Measurements from ENCODE around the gene DIAPH2.
"Not testable (repeated sequence)": the region's sequence is repeated elsewhere in the genome, so short reads cannot be mapped to it uniquely, and the experiment has no call there.

DIAPH2 gene

DNA sequence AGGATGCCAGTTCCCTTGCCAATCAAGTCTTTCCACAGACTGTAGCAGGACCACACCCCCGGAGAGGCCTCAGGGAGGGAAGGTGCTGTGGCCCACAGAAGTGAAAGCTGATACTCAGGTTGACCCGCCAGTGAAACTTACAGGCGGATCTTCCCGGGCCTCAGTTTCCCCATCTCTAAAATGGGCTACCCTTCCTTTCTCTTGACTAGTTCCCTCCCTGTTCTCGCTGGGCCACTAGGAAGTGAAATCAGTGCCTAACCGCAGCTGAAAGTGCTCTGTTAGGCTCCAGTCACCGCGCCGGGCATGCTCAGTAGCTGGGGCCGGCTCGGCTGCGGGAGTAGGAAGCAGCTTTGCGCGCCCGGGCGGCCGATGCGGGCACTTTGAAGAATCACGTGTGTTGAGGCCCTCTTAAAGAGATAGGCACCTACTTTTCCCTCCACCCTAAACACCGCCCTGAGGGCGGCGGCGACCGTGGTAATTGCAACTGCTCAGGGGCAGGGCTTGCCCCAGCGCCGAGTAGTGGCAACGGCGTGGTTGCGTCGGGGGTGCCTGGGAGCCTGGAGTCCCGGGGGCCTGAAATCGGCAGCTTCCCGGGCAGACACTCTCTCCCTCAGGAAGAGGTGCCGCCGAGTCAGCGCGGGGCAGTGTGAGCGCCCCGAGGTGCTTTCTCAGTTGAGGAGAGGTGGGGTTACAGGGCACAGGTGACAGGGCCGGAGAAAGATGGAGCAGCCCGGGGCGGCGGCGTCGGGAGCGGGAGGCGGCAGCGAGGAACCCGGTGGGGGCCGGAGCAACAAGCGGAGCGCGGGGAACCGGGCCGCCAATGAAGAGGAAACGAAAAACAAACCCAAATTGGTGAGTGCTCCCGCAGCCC is at the start of gene DIAPH2:
Gene DIAPH2 (plus strand): TSS at position 504 of the 871 bp plus-strand sequence.
- FAIRE-seq = no peak

DNA sequence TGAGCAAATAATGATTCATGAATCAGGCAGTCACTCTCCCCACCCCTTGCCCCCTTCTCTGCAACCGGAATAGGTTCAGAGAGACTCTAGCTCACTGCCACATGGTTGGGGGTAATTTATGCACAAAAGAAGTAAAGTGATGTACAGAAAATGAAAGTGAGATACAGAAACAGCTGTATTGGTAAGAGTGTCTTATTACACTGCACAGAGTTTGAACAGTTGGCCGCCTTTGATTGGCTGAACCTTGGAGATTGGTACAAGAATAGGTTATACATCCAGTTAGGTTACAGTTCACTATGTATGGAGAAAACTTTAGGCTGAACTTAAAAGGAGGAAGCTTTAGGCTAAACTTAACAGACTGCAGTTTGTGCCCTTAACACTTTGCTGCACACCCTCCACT is 34.6 kb upstream of the DIAPH2 start:
- no peak for FAIRE-seq

DNA sequence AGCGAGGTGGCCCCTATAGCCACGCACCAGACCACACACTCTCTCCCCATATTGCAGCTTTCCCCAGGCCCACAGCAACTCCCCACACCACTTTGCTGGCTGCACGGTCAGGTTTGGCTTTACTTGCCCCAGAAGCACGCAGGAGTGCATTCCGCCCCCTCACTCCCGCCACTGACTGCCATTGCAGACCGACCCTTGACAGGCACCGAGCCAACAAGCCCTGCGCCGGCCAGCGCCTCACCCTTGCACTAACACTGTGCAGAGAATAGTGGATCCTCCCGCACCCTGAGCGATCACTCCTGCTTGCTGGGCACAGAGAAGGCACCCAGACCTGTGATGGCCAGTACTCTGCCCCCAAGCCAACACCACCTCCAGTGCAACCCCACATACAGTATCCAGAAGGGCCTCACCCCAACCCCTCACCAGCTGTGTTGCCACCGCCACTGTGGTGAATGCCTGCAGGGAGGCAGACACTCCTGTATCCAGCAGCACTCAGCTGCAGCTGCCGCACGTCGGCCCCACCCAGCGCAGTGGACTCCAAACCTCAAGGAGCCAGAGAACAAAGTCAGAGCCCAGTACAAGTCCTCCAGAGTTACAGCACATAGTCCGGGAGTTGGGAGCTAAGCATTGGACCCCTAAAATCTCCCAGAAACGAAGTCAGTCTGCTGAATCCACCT is 28.6 kb upstream of the DIAPH2 start:
- no peak for FAIRE-seq

DNA sequence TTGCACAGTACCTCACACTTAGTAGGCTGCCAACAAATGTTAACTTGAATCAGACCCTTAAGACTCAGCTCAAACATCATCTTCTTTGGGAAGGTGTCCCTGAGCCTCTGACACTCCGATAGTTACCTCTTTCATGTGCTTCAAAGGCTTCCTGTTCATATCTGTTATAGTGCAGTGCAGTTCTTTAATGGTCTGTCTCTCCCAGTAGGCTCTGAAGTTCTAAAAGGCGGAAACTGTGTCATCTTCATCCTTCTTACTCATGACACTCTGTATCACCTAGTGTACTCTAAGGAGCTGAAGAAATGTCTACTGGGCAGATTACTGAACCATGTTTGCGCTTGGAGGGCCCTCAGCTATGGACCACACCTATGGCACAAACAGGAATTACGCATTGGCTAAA is 2.1 kb upstream of the DIAPH2 start:
- no peak for FAIRE-seq

DNA sequence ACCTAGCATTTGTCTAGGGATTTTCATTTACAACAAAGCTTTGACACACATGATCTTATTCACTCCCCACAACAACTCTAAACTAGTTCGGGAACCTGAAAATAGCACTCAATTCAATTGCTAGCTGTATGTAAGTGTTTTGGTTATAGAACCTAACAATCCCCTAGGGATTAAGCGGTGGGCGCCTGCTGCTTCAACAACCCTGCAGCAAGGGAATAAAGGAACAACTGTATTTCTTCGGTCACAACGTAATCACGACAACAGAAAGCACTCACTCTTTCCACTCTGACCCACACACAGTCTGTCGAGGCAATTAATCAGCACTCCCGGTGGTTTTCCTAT is 674 bp upstream of the DIAPH2 start:
- FAIRE-seq = no peak

DNA sequence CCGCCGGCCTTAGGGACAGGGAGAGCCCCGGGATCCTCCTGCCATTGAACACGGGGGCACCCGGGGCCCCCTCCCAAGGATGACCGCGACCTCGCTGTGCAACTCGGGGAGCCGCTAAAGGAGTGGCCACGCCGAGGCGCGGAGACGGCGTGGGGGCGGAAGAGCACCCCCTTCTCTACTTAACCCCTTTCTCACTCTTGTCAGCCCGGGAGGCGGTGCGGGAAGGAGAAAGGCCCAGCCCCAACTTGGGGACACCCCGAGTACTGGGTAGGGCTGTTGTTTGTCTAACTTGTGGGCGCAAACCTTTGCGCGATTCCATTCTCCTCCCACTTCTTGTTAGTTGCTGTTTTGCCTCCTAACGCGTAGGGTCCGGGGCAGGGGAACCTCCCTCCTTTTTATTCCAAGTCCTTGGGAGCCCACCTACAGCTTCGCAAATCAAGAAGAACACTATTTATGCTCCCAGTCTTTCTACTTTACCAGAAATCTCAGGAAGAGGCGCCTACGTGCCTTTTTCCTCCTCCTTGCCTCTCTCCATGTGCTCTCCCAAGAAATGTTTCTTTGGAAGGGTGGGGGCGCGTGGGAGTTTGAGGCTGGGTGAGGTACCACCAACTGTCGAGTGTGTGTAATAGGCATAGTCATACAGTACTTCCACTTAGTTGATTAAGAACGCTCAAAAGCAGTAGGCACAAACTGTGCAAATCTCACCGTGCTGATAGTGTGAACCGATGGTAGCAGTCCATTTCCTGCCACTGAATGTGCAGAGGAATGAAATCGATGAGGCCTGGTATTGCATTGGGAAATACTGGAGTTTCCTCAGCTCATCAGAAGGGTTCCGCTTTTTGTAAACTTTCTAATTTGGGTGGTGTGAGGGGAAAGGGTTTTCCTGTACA is 813 bp downstream of the DIAPH2 start:
- FAIRE-seq = no peak

DNA sequence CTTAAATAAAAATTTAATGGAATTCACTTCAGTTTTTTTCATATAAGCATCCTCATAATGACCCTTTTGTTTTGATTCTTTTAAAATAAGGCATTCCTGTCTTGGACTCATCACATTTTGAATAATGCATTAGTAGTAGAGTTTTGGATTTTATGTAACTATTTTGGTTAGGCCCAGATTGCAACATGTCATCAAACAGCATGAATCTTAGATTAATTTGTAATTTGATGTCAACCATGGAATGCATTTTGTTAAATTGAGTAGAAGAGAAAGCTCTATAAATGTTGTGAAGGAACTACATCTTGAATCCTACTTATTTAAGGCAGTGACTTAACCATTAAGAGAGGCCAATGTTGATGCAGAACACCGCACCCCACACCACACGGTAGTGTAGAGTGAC is 3.1 kb downstream of the DIAPH2 start:
- peak; percentile 86 for FAIRE-seq

DNA sequence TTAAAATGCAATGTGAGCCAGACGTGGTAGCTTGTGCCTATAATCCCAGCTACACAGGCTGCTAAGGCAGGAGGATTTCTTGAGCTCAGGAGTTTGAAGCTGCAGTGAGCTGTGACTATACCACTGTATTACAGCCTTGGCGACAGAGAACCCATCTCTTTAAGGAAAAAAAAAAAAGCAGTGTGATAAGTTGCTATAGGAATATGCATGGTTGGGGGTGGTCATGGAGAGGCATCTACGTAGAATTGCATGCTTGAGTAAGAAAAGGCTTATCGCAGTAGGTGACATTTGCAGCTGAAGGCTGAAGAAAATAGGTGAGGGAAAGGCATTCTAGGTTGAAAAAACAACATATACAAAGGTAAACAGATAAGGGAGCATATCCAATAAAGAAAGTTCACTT is 4.1 kb downstream of the DIAPH2 start:
- no peak for FAIRE-seq

DNA sequence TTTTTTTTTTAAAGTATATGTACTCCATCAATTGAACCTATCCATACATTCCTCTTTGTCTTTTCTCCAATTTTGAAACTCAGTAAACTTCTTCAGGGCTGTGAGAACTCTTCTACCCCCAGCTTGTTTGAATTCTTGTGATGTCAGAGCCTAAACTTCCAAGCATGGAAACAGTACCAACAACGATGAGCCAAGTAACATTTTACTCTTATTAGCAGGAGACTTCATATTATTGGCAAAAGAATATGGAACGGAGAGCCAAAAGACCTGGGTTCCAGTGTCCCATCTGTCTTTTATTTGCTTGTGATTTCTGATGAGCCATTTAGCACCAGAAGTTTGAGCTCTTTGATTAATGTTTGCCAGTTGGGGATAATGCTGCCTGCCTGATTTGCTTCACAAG is 5.3 kb downstream of the DIAPH2 start:
- FAIRE-seq = no peak

DNA sequence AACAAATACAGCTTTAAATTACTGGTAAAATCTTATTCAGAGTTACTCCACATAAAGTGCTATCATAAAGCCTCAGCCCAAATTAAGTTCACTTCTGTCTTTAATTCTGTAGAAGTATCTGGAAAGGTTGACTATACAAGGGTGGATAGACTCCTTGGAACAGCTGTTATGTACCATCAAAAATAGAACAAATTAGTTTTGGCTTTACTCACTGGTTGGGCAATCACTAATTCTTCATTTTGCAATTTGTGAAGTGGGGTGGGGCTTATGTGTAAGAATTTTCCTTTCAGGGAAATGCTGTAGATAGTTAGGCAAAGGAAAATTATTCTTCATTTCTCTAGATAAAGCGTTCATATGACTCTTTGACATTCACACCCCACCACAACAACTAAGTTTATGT is 7.8 kb downstream of the DIAPH2 start:
- peak; percentile 69 for FAIRE-seq

DNA sequence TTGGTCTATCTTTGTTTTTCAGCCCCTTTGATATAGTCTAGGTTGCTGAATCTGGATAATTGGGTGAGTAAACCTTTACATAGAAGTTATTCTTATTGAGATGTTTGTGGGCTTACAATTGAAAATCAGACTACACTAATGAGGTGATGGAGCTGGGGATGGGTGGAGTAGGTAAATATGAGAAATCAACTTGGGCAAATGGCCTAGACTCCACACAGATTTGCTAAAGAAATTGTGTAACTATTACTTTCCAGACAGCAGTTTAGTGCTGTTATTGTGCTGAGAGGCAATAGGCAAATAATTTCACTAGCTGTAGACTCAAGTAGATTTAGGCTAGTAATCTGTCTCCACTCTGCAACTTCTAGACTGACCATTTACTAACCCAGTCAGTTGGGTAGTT is 8.2 kb downstream of the DIAPH2 start:
- no peak for FAIRE-seq

DNA sequence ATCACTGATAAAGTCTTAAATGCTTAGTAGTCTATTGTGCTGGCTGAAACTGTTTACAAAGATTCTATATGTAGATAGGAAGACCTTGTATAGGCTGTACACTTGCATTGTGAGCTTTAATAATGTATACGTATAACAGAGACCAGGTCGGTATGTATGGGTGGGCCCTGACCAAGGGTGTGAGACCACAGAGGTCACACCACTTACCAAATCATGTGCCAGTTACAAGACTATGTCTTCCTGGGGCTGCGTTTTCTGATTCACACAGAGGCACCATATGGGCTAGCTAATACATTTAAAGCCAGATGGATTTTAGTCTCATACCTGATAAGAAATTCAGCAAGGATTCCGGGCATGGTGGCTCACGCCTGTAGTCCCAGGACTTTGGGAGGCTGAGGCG is 8.8 kb downstream of the DIAPH2 start:
- FAIRE-seq = no peak

DNA sequence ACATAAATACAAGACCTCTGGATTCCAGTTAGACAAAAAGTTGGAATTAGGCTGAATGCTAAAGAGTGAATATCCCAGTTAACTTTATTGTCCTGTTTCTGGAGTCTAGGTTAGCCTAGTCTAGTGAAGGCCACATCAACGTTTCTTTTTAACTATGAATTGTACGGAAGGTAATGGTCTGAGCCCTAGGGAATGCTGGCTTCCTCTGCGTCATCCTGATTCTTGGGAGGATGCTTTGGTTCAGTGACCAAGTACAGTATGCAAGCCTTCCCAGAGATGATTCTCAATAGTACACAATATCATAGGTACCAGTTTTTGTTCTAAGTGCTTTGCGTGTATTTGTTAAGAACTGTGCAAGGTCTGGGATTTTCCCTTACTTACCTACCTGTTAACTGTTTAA is 11.8 kb downstream of the DIAPH2 start:
- FAIRE-seq = no peak

DNA sequence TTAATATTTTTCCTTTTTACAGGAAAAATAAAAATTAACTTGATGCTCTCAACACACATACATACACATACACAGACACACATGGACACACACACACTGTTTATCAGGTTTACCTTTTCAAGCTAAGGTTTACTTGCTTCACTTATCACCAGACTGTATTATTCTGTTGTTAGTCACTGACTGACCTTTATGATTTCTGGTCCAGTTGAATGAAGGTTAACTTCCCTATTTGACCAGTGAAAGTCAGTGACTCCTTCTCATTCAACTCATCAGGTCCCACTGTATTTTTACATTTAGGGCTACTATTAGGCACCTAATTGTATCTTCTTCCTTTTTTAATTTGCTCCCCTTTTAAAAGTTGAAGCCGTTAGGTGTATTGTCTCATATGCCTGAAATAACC is 16.0 kb downstream of the DIAPH2 start:
- no peak for FAIRE-seq

DNA sequence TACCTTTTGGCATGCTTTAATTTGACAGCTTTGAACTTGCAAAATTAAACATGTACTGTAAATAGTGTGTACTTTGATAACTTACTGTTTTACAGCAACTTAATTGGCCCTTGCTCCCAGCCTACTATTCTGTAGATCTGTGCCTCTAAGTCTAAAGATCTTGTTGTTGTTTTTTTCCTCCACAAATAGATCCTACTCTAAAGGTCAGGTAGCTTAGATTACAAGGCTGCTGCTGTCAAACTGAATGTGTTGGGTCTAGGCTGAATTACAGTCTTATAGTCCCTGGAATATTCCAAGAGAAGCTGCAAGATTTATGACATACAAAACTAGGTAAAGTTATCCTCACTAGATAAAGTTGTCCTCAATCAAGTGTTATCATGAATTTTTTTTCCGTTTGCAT is 18.7 kb downstream of the DIAPH2 start:
- no peak for FAIRE-seq

DNA sequence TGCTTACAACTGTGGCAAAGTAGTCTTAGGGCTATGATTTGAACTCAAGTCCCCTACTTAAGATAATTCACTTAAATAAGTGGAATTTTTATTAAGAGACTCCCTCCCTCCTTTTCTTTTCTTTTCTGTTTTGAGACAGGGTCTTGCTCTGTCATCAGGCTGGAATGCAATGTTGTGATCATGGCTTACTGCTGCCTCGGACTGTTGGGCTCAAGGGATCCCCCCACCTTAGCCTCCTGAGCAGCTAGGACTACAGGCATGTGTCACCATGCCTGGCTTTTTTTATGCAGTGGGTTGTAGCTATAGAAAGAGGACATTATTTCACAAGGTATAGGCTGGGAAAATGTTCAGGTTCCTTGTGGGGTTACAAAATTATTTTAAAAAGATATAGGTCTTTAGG is 19.2 kb downstream of the DIAPH2 start:
- no peak for FAIRE-seq

DNA sequence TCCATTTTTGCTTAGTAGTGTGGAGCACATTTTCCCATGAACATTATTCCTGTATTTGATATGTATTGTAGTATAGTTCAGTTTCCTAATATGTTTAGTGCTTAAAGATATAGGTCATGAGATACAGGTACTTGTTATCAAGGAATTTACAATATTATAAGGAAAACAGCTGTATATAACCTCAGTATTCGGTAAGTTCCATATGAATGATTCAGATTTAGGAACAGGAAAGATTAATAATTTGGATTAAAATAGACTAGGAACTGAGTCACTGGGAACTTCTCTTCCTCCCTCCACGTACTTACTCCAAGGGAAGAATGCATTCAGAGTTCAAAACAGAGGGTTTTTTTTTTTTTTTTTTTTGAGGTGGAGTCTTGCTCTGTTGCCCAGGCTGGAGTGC is 20.0 kb downstream of the DIAPH2 start:
- no peak for FAIRE-seq

DNA sequence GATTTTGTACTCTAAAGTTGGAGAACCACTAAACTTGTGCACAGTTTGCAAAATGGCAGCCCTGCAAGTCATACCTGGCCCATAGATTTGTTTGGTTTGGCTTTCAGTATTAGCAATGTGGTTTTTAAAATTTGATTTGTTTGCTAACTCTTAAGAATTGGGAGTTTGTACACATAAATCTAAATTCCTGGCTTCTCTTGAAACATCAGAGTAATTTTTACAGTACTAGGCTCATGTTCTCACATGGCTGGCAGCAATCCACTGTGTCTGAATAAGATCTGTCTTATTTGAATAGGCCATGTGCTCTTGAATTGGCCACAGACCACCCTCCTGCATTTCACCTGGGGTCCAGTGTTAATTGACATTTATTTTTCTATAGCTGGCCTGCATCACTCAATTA is 21.3 kb downstream of the DIAPH2 start:
- FAIRE-seq = no peak

DNA sequence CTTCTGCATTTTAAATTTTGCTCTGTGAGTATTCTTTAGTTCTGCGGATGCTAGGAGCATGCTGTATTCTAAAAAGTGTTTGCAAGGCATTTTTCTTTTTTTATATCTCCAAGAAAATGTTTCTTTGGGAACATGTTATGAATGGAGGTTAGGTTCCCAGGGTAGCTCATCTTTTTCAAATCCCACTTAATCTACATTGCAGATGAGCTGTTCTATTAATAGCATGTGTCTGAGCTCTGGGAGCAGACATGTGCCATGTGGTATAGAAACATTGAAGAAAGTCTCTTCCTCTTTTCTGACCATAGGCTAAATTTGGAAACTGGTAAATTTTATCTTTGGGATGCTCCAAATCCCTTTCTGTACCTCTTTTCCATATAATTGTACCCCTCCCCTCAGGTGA is 23.2 kb downstream of the DIAPH2 start:
- no peak for FAIRE-seq

DNA sequence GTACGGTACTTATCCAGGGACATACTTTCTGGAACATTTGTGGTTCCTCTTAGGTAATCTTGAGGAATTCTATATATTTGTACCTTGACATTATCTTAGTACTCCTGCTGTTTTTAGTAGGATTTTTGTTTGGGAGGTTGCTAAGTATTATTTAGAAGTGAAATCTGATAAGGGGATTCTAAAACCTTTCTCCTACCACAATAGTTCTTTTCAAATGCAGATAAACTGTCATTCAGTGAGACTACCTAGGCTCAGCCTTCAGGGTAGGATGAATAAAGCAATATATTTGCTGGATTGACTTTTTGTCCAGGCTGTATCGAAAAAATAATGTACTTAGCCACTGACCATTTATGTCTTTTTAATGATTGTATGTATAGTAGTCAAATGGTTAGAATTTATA is 25.4 kb downstream of the DIAPH2 start:
- no peak for FAIRE-seq

DNA sequence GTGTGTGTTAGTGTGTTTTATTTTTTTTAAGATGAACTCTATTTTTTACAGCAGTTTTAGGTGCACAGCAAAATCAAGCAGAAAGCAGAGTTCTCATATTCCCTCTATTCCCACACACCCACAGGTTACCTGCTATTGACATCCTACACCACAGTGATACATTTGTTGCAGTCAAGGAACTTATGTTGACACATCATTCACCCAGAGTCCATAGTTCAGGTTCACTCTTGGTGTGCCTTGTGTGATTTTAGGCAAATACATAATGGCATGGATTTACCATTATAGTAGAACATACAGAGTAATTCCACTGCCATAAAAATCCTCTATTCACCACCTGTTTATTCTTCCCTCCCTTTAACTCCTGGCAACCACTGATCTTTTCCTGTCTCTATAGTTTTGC is 28.7 kb downstream of the DIAPH2 start:
- FAIRE-seq = peak; percentile 95

DNA sequence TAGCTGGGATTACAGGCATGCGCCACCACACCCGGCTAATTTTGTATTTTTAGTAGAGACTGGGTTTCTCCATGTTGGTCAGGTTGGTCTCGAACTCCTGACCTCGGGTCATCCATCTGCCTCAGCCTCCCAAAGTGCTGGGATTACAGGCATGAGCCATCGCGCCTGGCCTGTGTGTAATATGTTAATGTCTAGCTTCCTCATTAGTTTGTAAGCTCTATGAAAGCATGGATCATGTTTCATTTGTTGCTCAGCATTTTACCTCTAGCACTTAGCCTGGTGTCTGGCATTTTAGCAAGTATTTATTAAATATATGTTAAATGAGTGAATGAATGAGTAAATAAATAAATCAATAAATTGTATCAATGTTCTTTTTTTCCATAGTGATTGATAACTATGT is 29.8 kb downstream of the DIAPH2 start:
- not testable (repeated sequence) for FAIRE-seq

DNA sequence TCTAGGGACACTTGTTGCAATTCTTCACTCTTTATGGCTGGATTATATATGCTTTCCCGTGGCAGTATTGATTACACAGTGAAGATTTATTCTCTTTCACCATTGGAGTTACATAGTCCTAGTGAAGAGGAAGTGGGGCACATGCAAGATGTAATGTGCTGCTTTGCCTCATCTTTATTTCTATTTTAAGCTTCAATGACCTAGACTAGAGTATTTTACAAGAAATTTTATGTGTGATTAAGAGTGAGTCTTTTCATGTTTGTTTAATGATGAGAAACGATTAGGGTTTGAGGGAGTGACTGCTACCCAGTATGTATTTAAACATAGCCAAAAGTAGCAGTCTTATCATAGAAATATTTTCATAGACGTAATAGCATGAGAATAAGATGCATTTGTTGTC is 30.8 kb downstream of the DIAPH2 start:
- FAIRE-seq = no peak

Data from colon (tissue), 2 donors.